ENCODE measurements around the gene RHOT2.

Gene RHOT2

DNA sequence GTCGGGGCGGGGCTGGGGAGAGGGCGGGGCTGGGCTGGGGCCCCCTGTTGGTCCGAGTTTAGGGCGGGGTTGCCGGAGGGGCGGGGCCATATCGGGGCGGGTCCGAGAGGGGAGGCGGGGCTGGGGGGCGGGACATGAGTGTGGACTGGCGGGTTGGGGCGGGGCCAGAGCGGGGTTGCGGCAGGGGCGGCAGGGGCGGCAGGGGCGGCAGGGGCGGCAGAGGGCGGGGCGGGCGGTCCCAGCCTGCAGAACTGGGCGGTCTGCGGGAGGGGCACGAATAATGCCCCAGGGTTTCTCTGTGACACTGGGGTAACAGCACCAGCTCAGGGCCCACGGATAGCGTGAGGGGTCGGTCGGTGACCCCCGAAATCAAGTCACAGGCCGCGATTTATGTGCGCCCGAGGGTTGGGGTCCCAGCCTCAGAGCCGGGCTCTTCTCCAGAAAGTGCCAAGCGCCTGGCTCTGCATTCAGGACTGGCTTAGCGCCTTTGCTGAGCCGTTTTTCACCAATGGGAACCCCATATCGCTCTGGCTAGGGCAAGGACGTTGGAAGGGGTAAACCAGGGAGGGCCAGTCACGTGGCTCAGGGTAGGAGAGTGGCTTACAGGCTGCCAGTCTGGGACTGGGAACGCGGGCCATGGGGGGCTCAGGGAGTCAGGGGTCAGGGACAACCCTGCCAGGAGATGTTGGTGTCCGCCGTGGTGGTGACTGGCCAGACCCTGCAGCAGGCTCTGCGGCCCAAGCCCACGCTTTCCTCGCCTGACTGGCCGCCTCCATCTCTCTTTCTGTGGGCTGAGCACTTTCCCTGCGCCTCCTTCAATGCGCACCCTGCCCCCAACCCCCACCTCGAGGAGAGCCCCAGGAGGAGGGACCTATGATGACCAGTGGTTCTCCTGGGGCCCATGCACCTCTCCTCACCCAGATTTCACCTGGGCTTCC, 30.6 kb upstream of the RHOT2 start:
- Mint-ChIP-seq H3K9me3 (no peaks in the 10 kb centered on the region), H3K4me1 (ENCODE audit: low read depth) (peaks cover 9% of the 10 kb centered on the region), H3K27ac (no peak overlapping the region), H3K36me3 (ENCODE audit: low read depth) (no peaks in the 10 kb centered on the region), H3K4me3 (peak overlapping the region; percentile 84), H3K27me3 (ENCODE audit: low read depth) (peaks cover 5% of the 10 kb centered on the region)

- Mint-ChIP-seq H3K9me3 (no peaks in the 10 kb centered on the region), H3K27ac (no peak overlapping the region), H3K4me1 (ENCODE audit: low read depth) (peaks cover 9% of the 10 kb centered on the region), H3K27me3 (ENCODE audit: low read depth) (peaks cover 5% of the 10 kb centered on the region), H3K36me3 (ENCODE audit: low read depth) (no peaks in the 10 kb centered on the region), H3K4me3 (no peak overlapping the region)
These were observed 29.8 kb upstream of the RHOT2 start for GRCh38 chr16:638034-638543.

GRCh38 chr16:638836-639235, 29.1 kb upstream of the RHOT2 start:
- no peak overlapping the region for H3K4me3 Mint-ChIP-seq
- no peak overlapping the region for H3K27ac Mint-ChIP-seq
- H3K27me3 Mint-ChIP-seq (ENCODE audit: low read depth), result peaks cover 5% of the 10 kb centered on the region

DNA sequence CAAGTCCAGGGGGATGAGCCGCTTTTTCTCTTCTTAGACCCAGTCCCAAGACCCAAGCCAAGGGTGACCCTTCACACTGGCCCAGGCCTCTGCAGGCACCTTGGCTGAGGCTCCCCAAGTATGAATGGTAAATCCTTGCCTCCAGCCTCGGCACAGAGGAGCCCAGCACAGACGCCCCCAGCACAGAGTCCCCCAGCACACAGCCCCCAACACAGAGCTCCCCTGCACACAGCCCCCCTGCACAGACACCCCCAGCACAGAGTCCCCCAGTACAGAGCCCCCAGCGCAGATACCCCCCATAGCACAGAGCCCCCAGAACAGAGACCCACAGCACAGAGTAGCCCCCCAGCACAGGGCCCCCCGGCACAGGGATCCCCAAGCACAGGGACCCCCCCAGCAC, 27.3 kb upstream of the RHOT2 start:
- peaks cover 15% of the 10 kb centered on the region for H3K4me1 Mint-ChIP-seq (ENCODE audit: low read depth)
- H3K36me3 Mint-ChIP-seq (ENCODE audit: low read depth), result no peaks in the 10 kb centered on the region
- H3K4me3 Mint-ChIP-seq, result peak overlapping the region; percentile 65
- no peak overlapping the region for H3K27ac Mint-ChIP-seq
- H3K9me3 Mint-ChIP-seq, result no peaks in the 10 kb centered on the region
- H3K27me3 Mint-ChIP-seq (ENCODE audit: low read depth), result peaks cover 5% of the 10 kb centered on the region

More at GRCh38 chr16:638836-639235, 29.1 kb upstream of the RHOT2 start:
- Mint-ChIP-seq H3K36me3 (ENCODE audit: low read depth) (no peaks in the 10 kb centered on the region), H3K9me3 (no peaks in the 10 kb centered on the region), H3K4me1 (ENCODE audit: low read depth) (peaks cover 11% of the 10 kb centered on the region)

DNA sequence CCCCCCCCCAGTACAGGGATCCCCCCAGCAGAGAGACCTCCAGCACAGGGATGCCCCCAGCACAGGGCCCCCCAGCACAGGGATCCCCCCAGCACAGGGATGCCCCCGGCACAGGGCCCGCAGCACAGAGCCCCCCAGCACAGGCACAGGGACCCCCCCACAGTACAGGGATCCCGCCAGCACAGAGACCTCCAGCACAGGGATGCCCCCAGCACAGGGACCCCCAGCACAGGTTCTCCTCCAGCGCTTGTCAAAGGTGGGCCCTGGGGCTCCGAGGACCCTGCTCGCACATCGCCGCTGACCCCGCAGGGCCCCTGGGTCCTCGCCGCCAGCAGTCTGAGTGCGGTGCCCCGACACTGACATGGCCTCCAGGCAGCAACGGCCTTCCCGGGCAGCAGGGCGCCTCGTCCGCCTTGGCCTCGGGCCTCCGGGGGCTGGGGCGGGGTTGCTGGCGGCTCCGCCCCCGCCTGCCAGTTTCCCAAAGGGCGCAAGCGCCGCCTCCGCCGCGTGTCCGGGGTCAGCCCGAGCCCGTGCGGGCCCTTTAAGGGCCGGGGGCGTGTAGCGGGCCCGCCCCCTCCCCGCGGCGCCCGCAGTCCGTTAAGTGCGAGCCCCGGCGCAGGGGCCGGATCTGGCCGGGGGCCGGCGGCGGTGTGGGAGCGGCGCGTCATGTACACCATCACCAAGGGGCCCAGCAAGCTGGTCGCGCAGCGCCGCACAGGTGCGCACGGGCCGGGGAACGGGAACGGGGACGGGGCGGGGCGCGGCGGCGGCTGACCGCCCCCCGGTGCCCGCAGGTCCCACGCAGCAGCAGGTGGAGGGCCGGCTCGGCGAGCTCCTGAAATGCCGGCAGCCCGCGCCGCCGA, 26.4 kb upstream of the RHOT2 start, which contains the start of gene MCRIP2:
TSS of gene MCRIP2 (plus strand) at position 503 of the 863 bp plus-strand sequence. CDS start at position 667, 164 bp downstream.
- H3K27ac Mint-ChIP-seq, result peak within 1 kb of the TSS; percentile 20

GRCh38 chr16:642189-643049, 25.5 kb upstream of the RHOT2 start:
- peak overlapping the region; percentile 20 for H3K27ac Mint-ChIP-seq
- peaks cover 11% of the 10 kb centered on the region for H3K4me1 Mint-ChIP-seq (ENCODE audit: low read depth)

More for the DNA sequence above, 26.4 kb upstream of the RHOT2 start, which contains the start of gene MCRIP2:
- Mint-ChIP-seq H3K4me1 (ENCODE audit: low read depth) (peaks cover 12% of the 10 kb centered on the region), H3K36me3 (ENCODE audit: low read depth) (no peaks in the 10 kb centered on the region), H3K9me3 (no peaks in the 10 kb centered on the region), H3K27me3 (ENCODE audit: low read depth) (peaks cover 2% of the 10 kb centered on the region), H3K4me3 (peak within 1 kb of the TSS; percentile 70)

DNA sequence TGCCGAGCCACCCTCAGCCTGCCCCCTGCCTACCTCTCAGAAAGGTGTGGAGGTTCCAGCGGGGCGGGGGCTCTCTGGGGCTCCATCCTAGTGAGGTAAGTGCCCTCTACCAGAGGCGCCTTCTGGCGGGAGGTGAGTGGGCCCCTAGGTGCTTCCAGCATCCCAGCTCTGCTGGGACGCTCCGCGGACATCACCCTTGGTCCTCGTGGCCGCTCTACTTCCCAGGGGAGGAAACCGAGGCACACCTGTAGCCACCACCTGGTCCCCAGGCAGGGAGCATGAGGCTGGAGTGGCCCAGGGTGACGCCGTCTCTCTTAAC, 24.9 kb upstream of the RHOT2 start:
- H3K9me3 Mint-ChIP-seq, result no peaks in the 10 kb centered on the region
- H3K4me3 Mint-ChIP-seq, result peak overlapping the region; percentile 70
- H3K36me3 Mint-ChIP-seq (ENCODE audit: low read depth), result no peaks in the 10 kb centered on the region
- no peak overlapping the region for H3K27ac Mint-ChIP-seq
- H3K4me1 Mint-ChIP-seq (ENCODE audit: low read depth), result peaks cover 12% of the 10 kb centered on the region
- no peaks in the 10 kb centered on the region for H3K27me3 Mint-ChIP-seq (ENCODE audit: low read depth)

More at GRCh38 chr16:642189-643049, 25.5 kb upstream of the RHOT2 start:
- H3K27me3 Mint-ChIP-seq (ENCODE audit: low read depth), result no peaks in the 10 kb centered on the region
- H3K4me3 Mint-ChIP-seq, result peak overlapping the region; percentile 70
- no peaks in the 10 kb centered on the region for H3K9me3 Mint-ChIP-seq
- no peaks in the 10 kb centered on the region for H3K36me3 Mint-ChIP-seq (ENCODE audit: low read depth)

GRCh38 chr16:644556-644955, 23.4 kb upstream of the RHOT2 start:
- Mint-ChIP-seq H3K27me3 (ENCODE audit: low read depth) (no peaks in the 10 kb centered on the region), H3K36me3 (ENCODE audit: low read depth) (no peaks in the 10 kb centered on the region), H3K27ac (no peak overlapping the region), H3K9me3 (no peaks in the 10 kb centered on the region), H3K4me1 (ENCODE audit: low read depth) (peaks cover 15% of the 10 kb centered on the region), H3K4me3 (peak overlapping the region; percentile 73)

GRCh38 chr16:645852-646678, 21.9 kb upstream of the RHOT2 start:
- no peaks in the 10 kb centered on the region for H3K27me3 Mint-ChIP-seq (ENCODE audit: low read depth)
- H3K36me3 Mint-ChIP-seq (ENCODE audit: low read depth), result no peaks in the 10 kb centered on the region
- no peaks in the 10 kb centered on the region for H3K9me3 Mint-ChIP-seq
- H3K27ac Mint-ChIP-seq, result no peak overlapping the region
- peaks cover 13% of the 10 kb centered on the region for H3K4me1 Mint-ChIP-seq (ENCODE audit: low read depth)
- H3K4me3 Mint-ChIP-seq, result no peak overlapping the region

- no peak overlapping the region for H3K4me3 Mint-ChIP-seq
- no peaks in the 10 kb centered on the region for H3K27me3 Mint-ChIP-seq (ENCODE audit: low read depth)
- no peaks in the 10 kb centered on the region for H3K36me3 Mint-ChIP-seq (ENCODE audit: low read depth)
- H3K4me1 Mint-ChIP-seq (ENCODE audit: low read depth), result peaks cover 13% of the 10 kb centered on the region
- no peak overlapping the region for H3K27ac Mint-ChIP-seq
- H3K9me3 Mint-ChIP-seq, result no peaks in the 10 kb centered on the region
These were observed 21.2 kb upstream of the RHOT2 start for GRCh38 chr16:646679-647172.

DNA sequence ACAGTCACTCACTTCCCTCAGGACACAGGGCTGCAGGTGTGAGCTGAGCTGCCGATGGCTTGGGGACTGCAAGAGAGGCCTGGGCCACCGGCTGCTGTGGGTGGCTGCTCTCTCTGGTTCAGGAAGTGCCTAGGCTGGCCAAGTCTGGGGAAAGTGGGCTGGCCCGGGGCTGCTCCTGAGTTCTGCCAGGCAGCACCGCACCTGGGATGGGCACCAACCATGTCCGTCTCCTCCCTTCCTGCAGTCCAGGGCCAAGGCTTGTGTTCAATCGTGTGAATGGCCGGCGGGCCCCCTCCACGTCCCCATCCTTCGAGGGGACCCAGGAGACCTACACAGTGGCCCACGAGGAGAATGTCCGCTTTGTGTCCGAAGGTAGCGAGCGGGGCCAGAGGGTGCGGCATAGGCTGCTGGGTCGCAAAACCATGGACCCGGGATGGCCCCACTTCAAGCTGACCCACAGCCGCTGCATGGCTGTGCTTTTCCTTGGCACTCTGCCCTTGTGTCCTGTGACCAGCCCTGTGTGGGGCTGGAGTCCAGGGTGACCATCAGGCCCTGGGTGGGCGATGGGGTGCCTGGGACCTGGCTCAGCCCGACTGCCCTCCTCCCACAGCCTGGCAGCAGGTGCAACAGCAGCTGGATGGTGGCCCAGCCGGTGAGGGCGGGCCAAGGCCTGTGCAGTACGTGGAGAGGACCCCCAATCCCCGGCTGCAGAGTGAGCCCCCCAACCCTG, 20.6 kb upstream of the RHOT2 start:
- Mint-ChIP-seq H3K4me1 (ENCODE audit: low read depth) (peaks cover 13% of the 10 kb centered on the region), H3K27me3 (ENCODE audit: low read depth) (no peaks in the 10 kb centered on the region), H3K9me3 (no peaks in the 10 kb centered on the region), H3K27ac (no peak overlapping the region), H3K4me3 (no peak overlapping the region), H3K36me3 (ENCODE audit: low read depth) (no peaks in the 10 kb centered on the region)

- Mint-ChIP-seq H3K4me3 (peak overlapping the region; percentile 77), H3K27ac (peak overlapping the region; percentile 49), H3K36me3 (ENCODE audit: low read depth) (no peaks in the 10 kb centered on the region), H3K9me3 (no peaks in the 10 kb centered on the region), H3K4me1 (ENCODE audit: low read depth) (peaks cover 13% of the 10 kb centered on the region), H3K27me3 (ENCODE audit: low read depth) (no peaks in the 10 kb centered on the region)
These were observed 19.7 kb upstream of the RHOT2 start for GRCh38 chr16:648071-648780.

Measured in T-helper 1 cell treated with Interleukin-12 subunit alpha and Interleukin-12 subunit beta and Interleukin-4 antibody, amounts not matched to agents 30 μg/mL and 1 μg/mL, for 36 hours (primary cell).